CD14-positive monocyte (primary cell): Measurements from ENCODE around the gene STK32C. TPM values are rescaled to one million over a fixed set of nuclear protein-coding genes. Genes with fewer than 3 reads are reported as not detected.

ENCODE experiments used
- DNase-seq, 3 donors: peaks; one replicate each; pipeline ENCODE4 v3.0.0-alpha.2; 2011 to 2022
- H2AFZ ChIP-seq: 2 replicates; pipeline ENCODE4 v1.6.0; 2012; ENCODE audit warnings: mild to moderate bottlenecking, low read depth, low read length, inconsistent platforms; ENCODE audit not compliant: insufficient read depth, poor library complexity, severe bottlenecking
- H3K27ac ChIP-seq, 2 donors: 1 replicate in 1 of 2; 2 replicates in 1 of 2; pipeline ENCODE4 v1.5.1; 2012 to 2013; ENCODE audit warnings: low read length in 2 of 2, control low read depth in 1 of 2, inconsistent platforms in 1 of 2, low read depth in 1 of 2, mild to moderate bottlenecking in 1 of 2
- H3K27me3 ChIP-seq, 2 donors: one replicate each; pipeline versions ENCODE4 v1.6.0 to v1.6.1; 2011 to 2013; ENCODE audit warnings: low read length in 2 of 2; ENCODE audit not compliant: control insufficient read depth in 2 of 2, insufficient read depth in 2 of 2
- H3K36me3 ChIP-seq, 2 donors: replicated peaks in 1 of 2; 1 replicate in 1 of 2; 2 replicates in 1 of 2; pipeline versions ENCODE4 v1.5.1 to v1.6.1; 2012 to 2013; ENCODE audit warnings: low read length in 2 of 2, control low read depth in 1 of 2, inconsistent platforms in 1 of 2, mild to moderate bottlenecking in 1 of 2; ENCODE audit not compliant: insufficient read depth in 2 of 2, control insufficient read depth in 1 of 2
- H3K4me1 ChIP-seq, 2 donors: 1 replicate in 1 of 2; 2 replicates in 1 of 2; pipeline versions ENCODE4 v1.5.1 to v1.6.1; 2012 to 2013; ENCODE audit warnings: low read length in 2 of 2, control low read depth in 1 of 2, inconsistent platforms in 1 of 2, mild to moderate bottlenecking in 1 of 2, moderate library complexity in 1 of 2; ENCODE audit not compliant: insufficient read depth in 2 of 2, control insufficient read depth in 1 of 2
- H3K4me2 ChIP-seq: replicated peaks from 2 replicates; pipeline ENCODE3; 2012; ENCODE audit warnings: low read length, moderate library complexity, mild to moderate bottlenecking; ENCODE audit not compliant: poor library complexity, severe bottlenecking; ENCODE audit errors: extremely low read depth
- H3K4me3 ChIP-seq, 3 experiments: fragments of 200-600 bp in 1 of 3; sonication (generic) in 1 of 3; replicated peaks in 1 of 3; 1 replicate in 2 of 3; 2 replicates in 1 of 3; pipeline ENCODE4 v1.5.1; 2011 to 2013; ENCODE audit warnings: low read length in 3 of 3, mild to moderate bottlenecking in 3 of 3, control low read depth in 2 of 3, low read depth in 2 of 3, inconsistent platforms in 1 of 3, moderate library complexity in 1 of 3
- H3K79me2 ChIP-seq: 2 replicates; pipeline ENCODE4 v1.6.0; 2012; ENCODE audit warnings: mild to moderate bottlenecking, control low read depth, inconsistent platforms, low read length, moderate library complexity; ENCODE audit not compliant: insufficient read depth
- H3K9ac ChIP-seq: 2 replicates; pipeline ENCODE4 v1.6.0; 2017; ENCODE audit warnings: low read length, mild to moderate bottlenecking; ENCODE audit not compliant: insufficient read depth, poor library complexity, severe bottlenecking
- H3K9me3 ChIP-seq, 2 donors: replicated peaks in 1 of 2; 1 replicate in 1 of 2; 2 replicates in 1 of 2; pipeline versions ENCODE4 v1.5.1 to v1.6.1; 2012 to 2013; ENCODE audit warnings: low read length in 2 of 2, control low read depth in 1 of 2; ENCODE audit not compliant: control insufficient read depth in 1 of 2, insufficient read depth in 1 of 2
- H4K20me1 ChIP-seq: 2 replicates; pipeline ENCODE4 v1.6.0; 2012; ENCODE audit warnings: mild to moderate bottlenecking, low read length, control low read depth, moderate library complexity; ENCODE audit not compliant: insufficient read depth
- H3K27ac Mint-ChIP-seq, 7 donors: one replicate each; pipeline ENCODE4 v1.8.0; 2020; ENCODE audit warnings: mild to moderate bottlenecking in 7 of 7, mixed read lengths in 7 of 7, moderate library complexity in 6 of 7, inconsistent platforms in 2 of 7
- H3K27me3 Mint-ChIP-seq, 3 donors: one replicate each; pipeline ENCODE4 v1.8.0; 2021 to 2022; ENCODE audit warnings: low read depth in 3 of 3, mild to moderate bottlenecking in 3 of 3, mixed read lengths in 3 of 3, moderate library complexity in 3 of 3, inconsistent platforms in 1 of 3
- H3K36me3 Mint-ChIP-seq, 2 donors: one replicate each; pipeline ENCODE4 v1.8.0; 2020; ENCODE audit warnings: mixed read lengths in 2 of 2, inconsistent platforms in 1 of 2, mild to moderate bottlenecking in 1 of 2
- H3K4me1 Mint-ChIP-seq: one replicate; pipeline ENCODE4 v1.8.0; 2020; ENCODE audit warnings: mild to moderate bottlenecking, mixed read lengths
- H3K4me3 Mint-ChIP-seq, 2 donors: one replicate each; pipeline ENCODE4 v1.8.0; 2020; ENCODE audit warnings: mild to moderate bottlenecking in 2 of 2, mixed read lengths in 2 of 2, moderate library complexity in 1 of 2
- H3K9me3 Mint-ChIP-seq, 7 donors: one replicate each; pipeline ENCODE4 v1.8.0; 2020 to 2022; ENCODE audit warnings: mixed read lengths in 7 of 7, mild to moderate bottlenecking in 6 of 7, moderate library complexity in 6 of 7, inconsistent platforms in 2 of 7
- WGBS: methylation state at CpG from one replicate; pipeline ENCODE4 v1.1.5; 2013; ENCODE audit warnings: missing lambda C conversion rate; ENCODE audit not compliant: insufficient coverage; 5-methylcytosine and 5-hydroxymethylcytosine counted together
- intact Hi-C, 2 donors: fragments of 100-400 bp; cut with micrococcal nuclease; formaldehyde crosslinking; loops; one replicate each; pipeline versions ENCODE4 v1.15.0 to v1.15.1; 2023
- polyA plus RNA-seq, 3 donors: library from polyadenylated mRNA; depleted of rRNA in 1 of 3; unstranded in 2 of 3; stranded (reverse) in 1 of 3; fragments of 300-500 nt in 2 of 3; fragments of >200 nt in 1 of 3; fragmentation: Illumina TruSeq in 2 of 3; gene quantifications; 1 replicate in 2 of 3; 2 replicates in 1 of 3; pipeline ENCODE4 v1.2.3, GENCODE V29; 2012 to 2021
- TF ChIP-seq, protein P1 (sequence below): fragments of 200-600 bp; IDR thresholded peaks from one replicate; pipeline ENCODE4 v1.8.0; 2022; ENCODE audit warnings: antibody characterized with exemption, mild to moderate bottlenecking

STK32C gene
- polyA plus RNA-seq, 3 donors = 13.6 to 22.8 (median 18.4) TPM

DNA sequence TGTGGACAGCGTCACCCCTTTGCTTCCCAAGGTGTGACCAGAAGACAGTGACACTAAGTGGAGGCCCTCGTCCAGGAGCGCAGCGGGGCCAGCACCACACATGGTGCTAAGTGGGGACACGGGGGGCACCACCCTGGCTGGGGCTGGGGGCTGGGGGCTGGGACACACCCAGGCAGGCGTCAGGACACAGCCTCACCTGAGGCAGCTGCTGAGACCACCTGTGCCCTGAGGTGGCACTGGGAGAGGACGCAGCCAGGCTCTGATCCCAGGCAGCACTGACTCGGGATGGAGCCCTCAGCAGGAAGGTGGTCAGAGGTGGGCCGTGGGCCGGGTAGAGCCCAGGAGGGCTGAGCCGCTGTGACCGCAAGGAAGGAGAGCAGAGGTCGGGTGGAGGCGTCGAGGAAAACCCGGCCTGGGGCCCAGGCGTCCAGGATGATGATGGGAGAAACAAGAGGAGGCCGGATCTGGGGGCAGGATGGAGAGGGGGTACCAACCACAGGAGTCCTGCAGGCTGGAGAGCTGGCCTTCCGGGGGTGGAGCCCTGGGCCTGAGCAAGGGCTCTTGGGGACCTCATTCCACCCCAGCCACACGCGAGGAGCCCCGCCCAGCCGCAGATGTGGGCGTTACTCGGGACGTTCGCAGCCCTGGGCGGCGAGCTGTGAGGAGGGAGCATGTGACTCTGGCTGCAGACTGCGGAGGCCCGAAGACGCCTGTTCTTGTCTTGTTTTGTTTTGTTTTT is 46.8 kb upstream of the STK32C start:
- no peaks in the 10 kb centered on the region for H3K79me2 ChIP-seq
- H3K4me1 ChIP-seq = peaks cover 2 to 8% of the 10 kb centered on the region in 2 donors
- intact Hi-C loops = loop anchor here in 1 of 2 donors (5.0 kb wide), 1 partner anchor 47 kb away; the partner anchor contains the start of gene STK32C
- Mint-ChIP-seq H3K9me3 (peaks cover 0 to 4% (median 2%) of the 10 kb centered on the region in 7 donors), H3K4me3 (no peak overlapping the region), H3K4me1 (peaks cover 17% of the 10 kb centered on the region), H3K36me3 (peaks cover 25 to 37% of the 10 kb centered on the region in 2 donors), H3K27ac (no peak overlapping the region), H3K27me3 (peaks cover 0 to 2% (median 0%) of the 10 kb centered on the region in 3 donors)
- no peaks in the 10 kb centered on the region for H3K27me3 ChIP-seq
- TF ChIP-seq, protein P1, sequence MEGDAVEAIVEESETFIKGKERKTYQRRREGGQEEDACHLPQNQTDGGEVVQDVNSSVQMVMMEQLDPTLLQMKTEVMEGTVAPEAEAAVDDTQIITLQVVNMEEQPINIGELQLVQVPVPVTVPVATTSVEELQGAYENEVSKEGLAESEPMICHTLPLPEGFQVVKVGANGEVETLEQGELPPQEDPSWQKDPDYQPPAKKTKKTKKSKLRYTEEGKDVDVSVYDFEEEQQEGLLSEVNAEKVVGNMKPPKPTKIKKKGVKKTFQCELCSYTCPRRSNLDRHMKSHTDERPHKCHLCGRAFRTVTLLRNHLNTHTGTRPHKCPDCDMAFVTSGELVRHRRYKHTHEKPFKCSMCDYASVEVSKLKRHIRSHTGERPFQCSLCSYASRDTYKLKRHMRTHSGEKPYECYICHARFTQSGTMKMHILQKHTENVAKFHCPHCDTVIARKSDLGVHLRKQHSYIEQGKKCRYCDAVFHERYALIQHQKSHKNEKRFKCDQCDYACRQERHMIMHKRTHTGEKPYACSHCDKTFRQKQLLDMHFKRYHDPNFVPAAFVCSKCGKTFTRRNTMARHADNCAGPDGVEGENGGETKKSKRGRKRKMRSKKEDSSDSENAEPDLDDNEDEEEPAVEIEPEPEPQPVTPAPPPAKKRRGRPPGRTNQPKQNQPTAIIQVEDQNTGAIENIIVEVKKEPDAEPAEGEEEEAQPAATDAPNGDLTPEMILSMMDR = no peak
- no peak overlapping the region for H3K27ac ChIP-seq
- H3K4me3 ChIP-seq = no peak overlapping the region
- no peak overlapping the region for H2AFZ ChIP-seq
- peaks cover 0 to 7% of the 10 kb centered on the region in 2 donors for H3K9me3 ChIP-seq
- H3K36me3 ChIP-seq = peaks cover 4 to 27% of the 10 kb centered on the region in 2 donors
- no peak overlapping the region for H3K4me2 ChIP-seq
- 95% methylated on average over 16 of the region's 32 CpGs for WGBS
- no peak for DNase-seq
- H3K9ac ChIP-seq = no peak overlapping the region
- no peaks in the 10 kb centered on the region for H4K20me1 ChIP-seq

DNA sequence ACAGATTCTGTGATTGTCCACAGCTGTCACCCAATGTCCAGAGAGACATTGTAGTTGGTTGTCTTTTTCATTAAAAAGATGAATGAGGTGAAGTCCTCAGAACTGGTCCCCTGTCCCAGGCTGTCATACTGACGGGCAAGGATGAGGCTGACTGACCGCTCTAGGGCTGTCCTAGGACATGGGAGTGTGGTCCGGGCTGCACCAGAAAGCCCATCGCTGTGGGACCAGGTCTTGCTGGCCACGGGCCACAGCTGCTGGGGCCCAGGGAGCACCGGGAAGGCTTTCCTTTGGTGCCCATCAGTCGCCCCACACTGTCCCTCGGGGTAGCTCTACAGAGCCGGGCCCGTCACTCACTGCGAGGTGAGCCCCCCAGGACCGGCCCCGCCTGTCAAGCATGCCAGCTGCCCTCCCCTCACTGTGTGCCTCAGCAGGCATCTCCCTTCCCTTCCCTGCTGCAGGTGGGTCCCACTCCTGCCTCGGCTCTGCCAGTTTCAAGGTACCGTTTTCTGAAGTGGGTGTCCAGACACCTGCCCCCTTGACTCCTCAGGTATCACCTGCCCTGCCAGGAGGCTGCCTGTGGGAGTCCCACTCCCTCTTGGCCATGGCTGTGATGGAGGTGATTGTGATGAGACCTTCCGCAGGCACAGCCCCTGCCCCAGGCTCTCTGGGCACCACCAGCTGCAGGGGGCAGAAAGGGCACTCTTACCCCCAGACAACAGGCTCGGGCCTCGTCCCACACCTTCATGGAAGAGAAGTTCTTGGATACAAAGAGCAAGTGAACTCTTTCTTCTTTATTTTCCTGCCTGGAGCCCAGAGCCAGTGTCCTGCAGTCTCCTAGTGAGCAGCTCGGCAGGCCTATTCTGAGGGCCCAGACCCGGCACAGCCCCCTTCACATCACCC is 46.0 kb upstream of the STK32C start:
- intact Hi-C loops = loop anchor here (2.0 to 5.0 kb wide), 2 partner anchors 46 to 131 kb away; partner anchors contain the start of gene STK32C (in 1 of the 2)
- 96% methylated on average over 15 of the region's 20 CpGs for WGBS

More for the DNA sequence above, 46.0 kb upstream of the STK32C start:
- Histone ChIP-seq H3K27ac (no peak overlapping the region), H3K4me2 (no peak overlapping the region), H2AFZ (no peak overlapping the region), H3K4me1 (peaks cover 2 to 8% of the 10 kb centered on the region in 2 donors), H3K36me3 (peaks cover 4 to 32% of the 10 kb centered on the region in 2 donors), H3K79me2 (no peaks in the 10 kb centered on the region), H4K20me1 (no peaks in the 10 kb centered on the region), H3K4me3 (no peak overlapping the region), H3K27me3 (no peaks in the 10 kb centered on the region), H3K9ac (no peak overlapping the region), H3K9me3 (peaks cover 0 to 7% of the 10 kb centered on the region in 2 donors)
- no peak overlapping the region for H3K4me3 Mint-ChIP-seq
- peaks cover 0 to 2% (median 0%) of the 10 kb centered on the region in 3 donors for H3K27me3 Mint-ChIP-seq
- no peak overlapping the region for H3K27ac Mint-ChIP-seq
- TF ChIP-seq, protein P1 = no peak
- H3K9me3 Mint-ChIP-seq = peaks cover 0 to 4% (median 2%) of the 10 kb centered on the region in 7 donors
- peaks cover 31 to 42% of the 10 kb centered on the region in 2 donors for H3K36me3 Mint-ChIP-seq
- H3K4me1 Mint-ChIP-seq = peaks cover 17% of the 10 kb centered on the region
- DNase-seq = no peak
